ENCODE results near the gene COL20A1.

- TF ChIP-seq CTCF (IDR thresholded peaks at IDR 0.05) (peak; percentile 22 to 76 (median 60)), POLR2A (IDR thresholded peaks at IDR 0.05) (no peak)
Observed at GRCh38 chr20:63381781-63382431, 88.9 kb downstream of the COL20A1 start.

All from sigmoid colon (tissue), 3 donors.